OCI-LY7 (cell line): Measurements from ENCODE around the gene SLC35F1.

Source experiments
- CTCF ChIP-seq: fragments of 200-600 bp; sonication (generic); conservative IDR thresholded peaks from 2 replicates; pipeline ENCODE4 v1.5.1; 2014; ENCODE audit warnings: mild to moderate bottlenecking, antibody characterized with exemption, low read length, moderate library complexity, mixed read lengths
- EZH2phosphoT487 ChIP-seq: fragments of 200-600 bp; sonication (generic); IDR thresholded peaks from 2 replicates; pipeline ENCODE4 v1.6.1; 2018; ENCODE audit warnings: low read depth, borderline replicate concordance, mild to moderate bottlenecking, mixed run types, antibody characterized with exemption, low read length, moderate library complexity, mixed read lengths

- TF ChIP-seq CTCF (no peak), EZH2phosphoT487 (no peak)
Observed at GRCh38 chr6:117870486-117871242, 36.4 kb upstream of the SLC35F1 start.
